GM18507 (cell line): ENCODE results near the gene UBP1.
"Not testable (repeated sequence)": the region's sequence is repeated elsewhere in the genome, so short reads cannot be mapped to it uniquely, and the experiment has no call there.

Experiments used
- DNase-seq: peaks from one replicate; pipeline ENCODE4 v3.0.0; 2011; ENCODE audit warnings: low read depth; ENCODE audit not compliant: insufficient read length; ENCODE audit errors: extremely low spot score
- FAIRE-seq: peaks from 2 replicates; lab custom pipeline; 2011; peaks lifted over from hg19 to GRCh38; lab: Jason Lieb, UNC

The UBP1 gene

DNA sequence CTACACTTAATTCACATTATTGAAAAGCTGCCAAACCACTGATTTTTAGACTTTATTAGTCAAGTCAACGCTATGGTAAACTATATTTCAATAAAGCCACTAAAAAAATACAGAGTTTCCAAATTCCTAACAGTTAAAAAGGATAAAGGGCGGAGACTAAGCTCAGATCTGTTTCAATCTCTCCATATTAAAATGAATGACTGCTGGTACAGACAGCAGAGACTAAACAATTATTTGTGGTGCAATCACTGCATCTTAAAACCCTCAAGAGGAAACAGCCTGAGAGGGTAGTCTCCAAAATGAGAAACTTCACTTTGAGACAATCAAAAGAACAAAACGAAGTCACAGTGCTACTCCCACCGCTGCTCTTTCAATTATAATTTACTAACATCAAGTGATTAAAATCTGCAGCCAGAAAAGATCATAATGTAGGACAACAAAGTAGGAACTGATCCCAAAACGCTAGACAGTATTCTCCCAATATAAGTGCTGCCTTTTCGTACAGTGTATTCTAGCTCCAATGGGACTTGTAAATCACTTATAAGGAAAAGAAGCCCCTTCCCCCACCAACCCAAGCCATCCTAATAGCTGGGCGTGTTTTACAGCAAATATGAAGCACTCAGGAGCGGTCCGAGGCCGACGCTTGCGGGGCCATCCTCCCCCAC, 1.2 kb downstream of the UBP1 start:
- no peak for DNase-seq
- FAIRE-seq = no peak

DNA sequence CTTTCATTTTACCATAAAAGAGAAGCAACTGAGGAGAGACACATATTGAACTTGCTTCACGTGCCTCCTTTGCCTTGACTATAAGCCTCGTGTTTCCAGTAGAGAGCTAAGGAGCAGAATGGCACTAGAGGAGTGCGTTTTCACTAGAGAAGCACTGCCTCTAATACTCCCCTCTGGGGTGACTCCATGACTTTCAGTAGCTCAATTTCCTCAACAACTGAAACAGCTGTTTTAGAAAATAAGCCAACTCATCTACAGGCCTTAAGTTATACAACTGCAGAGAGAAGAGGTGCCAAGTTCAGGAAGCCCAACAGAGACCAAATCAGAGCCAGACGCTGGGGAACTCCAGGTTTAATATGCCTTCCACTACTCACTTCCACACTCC, 1.9 kb downstream of the UBP1 start:
- FAIRE-seq = no peak
- no peak for DNase-seq

DNA sequence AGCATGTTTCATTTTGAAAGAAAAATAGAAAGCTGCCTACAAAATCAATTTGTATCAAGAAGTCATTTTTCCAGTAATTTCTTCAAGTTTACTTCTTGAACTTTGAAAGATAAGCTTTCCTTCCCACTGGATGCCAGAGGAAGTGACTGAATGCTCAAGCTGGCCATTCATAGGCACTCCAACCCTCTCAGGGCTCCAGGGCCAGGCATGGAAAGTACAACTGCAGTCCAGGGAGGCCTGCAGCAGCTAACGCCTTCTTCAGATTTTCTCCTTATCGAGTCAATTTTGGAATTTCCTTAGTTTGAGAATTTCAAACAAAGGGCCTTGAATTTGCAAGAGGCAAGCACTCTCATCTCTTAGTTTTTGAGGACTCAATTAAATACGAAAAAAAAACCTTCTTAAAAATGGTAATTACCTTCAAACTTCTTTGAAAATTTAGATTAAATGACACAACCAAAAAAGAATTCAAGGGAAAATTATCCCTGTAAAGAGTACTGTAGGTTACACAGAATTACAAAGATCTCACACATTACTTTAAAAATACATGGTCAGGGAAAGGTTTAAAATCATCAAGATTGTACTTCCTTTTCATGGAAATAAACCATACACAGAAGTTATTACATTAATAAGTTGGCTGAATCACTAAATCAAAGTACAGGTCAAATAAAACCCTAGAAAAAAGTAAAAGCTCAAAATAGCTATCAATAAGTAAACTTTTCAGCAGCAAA, 2.5 kb downstream of the UBP1 start:
- FAIRE-seq (no peak), DNase-seq (no peak)

DNA sequence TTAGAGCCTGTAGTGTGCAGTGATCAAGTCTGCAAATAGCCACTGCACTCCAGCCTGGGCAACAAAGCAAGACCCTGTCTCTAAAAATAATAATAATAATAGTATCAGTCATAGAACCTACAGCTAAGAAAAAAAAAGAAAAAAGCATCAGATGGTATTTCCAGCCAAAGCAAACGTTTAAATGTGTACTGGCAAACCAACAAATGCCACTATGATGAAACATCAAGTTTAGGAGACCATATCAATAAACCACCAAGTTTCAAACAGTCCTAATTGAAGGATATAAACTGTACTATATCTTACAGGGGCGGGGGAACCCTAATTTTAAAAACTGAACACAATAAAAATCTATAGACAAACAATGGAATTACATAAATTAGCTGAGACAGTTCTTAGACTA, 6.4 kb downstream of the UBP1 start:
- no peak for FAIRE-seq
- DNase-seq = no peak

DNA sequence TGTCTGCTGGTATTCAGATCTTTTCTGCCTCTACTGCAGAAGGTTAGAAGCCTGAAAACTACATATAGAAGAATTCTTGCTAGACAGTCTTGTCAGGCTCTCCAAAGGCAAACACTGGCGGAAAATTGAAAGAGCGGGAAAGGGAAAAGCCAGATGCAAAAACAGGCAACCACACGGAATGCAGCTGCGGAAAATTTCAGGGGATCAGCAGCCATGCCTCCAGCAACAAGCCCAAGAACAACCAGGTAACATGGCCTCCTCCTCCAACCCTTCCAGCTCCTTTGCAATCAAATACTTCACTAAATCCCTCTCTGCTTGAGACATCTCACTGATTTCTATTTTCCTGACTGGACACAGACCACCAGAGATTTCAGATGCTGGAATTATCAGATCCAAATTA, 9.6 kb downstream of the UBP1 start:
- FAIRE-seq (no peak), DNase-seq (no peak)

DNA sequence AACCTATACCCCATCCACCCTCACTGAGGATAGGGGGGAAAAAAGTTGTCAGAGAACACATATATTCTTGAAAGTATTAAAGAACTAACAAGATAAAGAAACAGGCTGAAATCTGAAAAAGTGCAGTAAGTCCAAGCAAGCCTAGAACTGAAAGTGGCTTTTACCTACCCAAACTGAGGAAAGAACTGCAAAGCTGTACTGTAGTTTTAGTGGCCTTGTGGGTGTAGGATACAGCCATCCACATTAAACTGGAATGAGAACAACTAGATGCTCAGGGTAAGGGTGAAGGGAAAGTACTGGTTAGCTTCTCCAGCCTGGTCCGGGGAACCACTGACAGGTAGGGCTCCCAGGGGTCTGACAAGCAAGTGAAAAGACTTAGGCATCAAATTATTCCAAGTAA, 10.1 kb downstream of the UBP1 start:
- FAIRE-seq = peak; percentile 46
- no peak for DNase-seq

DNA sequence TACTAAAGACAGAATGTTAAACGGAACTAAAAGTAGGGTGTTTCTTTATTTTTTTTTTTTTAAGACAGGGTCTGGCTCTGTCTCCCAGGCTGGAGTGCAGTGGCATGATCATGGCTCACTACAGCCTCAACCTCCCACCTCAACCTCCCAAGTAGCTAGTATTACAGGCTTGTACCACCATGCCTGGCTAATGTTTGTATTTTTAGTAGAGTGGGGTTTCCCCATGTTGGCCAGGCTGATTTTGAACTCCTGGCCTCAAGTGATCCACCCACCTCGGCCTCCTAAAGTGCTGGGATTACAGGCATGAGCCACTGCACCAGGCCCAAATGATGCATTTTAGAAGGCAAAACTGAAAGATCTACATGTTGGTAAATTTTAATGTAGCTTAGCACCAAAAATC, 10.9 kb downstream of the UBP1 start:
- FAIRE-seq = peak; percentile 21
- DNase-seq = not testable (repeated sequence)

DNA sequence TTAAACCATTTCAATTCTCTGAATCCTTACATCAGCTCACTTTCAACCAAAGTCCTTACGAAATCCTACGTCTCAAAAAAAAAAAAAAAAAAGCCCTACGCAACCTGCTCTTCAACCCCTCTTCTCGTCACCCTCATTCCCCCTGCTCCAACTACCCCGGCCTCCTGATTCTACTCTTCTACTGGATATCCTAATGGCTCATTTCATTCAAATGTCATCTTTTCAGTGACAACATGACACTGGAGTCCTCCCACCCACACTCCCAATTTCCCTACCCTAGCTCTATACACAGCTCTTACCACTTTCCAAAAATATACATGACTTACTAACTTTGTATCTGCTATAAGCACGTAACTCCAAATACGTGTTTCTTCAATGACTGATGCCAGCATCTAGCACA, 11.5 kb downstream of the UBP1 start:
- no peak for FAIRE-seq

DNA sequence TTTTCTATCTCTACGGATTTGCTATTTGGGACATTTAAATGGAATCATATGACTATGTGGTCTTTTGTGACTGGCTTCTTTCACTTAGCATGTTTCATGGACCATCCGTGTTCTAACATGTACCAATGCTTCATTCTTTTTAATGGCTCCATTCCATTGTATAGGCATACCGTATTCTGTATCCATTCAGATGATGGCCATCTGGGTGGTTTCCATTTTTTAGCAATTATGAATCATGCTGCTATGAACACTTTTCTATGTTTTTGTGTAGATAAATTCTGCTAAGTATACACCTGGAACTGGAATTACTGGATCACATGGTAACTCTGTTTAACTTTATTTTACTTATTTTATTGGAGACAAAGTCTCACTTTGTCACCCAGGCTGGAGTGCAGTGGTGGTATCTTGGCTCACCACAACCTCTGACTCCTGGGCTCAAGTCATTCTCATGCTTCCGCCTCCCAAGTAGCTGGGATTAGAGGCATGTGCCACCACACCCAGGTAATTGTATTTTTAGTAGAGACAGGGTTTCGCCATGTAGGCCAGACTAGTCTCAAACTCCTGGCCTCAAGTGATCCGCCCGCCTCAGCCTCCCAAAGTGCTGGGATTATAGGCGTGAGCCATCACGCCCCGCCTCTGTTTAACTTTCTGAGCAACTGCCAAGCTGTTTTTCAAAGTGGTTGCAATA, 13.4 kb downstream of the UBP1 start:
- no peak for FAIRE-seq
- no peak for DNase-seq

More for the DNA sequence above, 11.5 kb downstream of the UBP1 start:
- no peak for DNase-seq

DNA sequence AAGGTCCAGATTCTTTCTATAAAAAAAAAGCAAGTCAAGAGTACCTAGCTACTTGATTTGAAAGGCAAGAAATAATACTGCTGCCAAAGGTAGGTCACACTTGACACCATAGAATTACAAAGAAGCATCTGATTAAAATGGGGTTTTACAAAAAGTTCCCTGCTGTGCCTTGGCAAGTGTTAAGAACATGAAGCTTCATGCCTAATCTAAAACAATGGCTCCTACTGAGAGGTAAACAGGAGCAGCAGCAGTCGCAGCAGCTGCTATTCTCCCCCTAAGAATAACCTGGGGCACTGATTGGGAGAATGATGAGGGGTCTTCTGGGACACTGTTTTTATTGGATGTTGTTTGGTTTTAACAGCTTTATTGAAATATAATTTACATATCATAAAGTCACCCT, 14.1 kb downstream of the UBP1 start:
- FAIRE-seq = no peak
- no peak for DNase-seq

DNA sequence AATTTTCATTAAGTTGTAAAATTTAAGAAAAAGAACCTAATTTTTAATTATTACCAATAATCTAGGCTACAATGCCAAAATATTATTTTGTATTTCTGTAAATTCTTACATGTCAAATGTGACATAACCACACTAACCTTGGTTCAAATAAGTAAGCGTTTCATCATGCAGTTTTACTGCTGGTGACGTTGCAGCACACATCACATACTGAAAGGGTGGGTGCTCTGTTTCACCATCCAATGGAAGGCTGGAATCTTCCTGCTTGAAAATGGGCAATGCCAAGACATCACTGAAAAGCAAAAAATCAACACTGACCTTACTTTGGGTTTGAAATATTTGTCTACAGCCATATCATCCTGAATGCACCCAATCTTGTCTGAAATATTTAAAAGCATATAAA, 14.8 kb downstream of the UBP1 start:
- DNase-seq (no peak), FAIRE-seq (no peak)

DNA sequence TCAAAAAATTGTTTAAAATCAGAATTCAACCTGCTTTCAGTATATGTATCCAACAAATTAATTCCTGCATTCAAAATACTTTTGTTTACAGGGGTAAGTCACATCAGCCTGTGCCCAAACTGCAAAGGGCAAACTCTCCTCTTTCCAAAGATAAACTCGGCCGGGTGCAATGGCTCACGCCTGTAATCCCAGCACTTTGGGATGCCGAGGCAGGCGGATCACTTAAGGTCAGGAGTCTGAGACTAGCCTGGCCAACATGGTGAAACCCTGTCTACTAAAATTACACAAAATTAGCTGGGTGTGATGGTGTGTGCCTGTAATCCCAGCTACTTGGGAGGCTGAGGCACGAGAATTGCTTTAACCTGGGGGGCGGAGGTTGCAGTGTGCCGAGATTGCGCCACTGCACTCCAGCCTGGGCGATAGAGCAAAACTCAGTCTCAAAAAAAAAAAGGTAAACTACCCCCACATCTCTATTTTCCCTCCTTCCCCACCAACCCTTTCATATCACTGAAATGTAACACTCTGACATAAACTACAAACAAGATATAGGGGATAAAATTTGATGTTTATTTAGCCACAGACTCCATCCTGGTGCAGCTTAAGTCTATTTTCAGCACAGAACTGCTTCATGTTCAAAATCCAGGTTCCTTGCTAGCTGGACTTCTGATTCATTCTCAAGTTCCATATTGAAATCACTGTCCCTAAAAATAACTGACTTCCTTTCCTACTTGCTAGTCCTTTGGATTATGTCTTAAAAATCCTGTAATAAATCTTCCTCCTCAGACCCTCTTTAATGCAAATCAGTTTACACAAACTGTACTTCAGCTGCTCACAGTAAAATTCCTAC, 15.4 kb downstream of the UBP1 start:
- FAIRE-seq (no peak), DNase-seq (no peak)

DNA sequence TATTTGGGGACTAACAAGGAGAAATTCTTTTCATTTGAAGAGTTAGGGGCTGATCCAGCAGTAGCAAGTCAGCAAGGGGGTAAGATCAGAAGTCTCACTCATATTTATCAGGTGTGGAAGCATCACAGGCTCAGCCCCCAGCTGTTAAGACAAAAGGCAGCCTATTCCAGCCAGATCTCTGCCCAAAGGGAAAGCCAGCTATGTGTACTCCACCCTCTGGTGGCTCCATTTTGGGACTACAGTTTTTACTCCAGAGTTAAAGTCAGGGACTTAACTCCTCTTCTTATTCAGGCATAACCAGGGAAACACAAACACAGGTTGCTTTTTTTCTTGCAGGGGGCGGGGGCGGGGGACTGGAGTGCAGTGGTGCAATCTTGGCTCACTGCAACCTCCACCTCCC, 19.2 kb downstream of the UBP1 start:
- no peak for FAIRE-seq
- DNase-seq = no peak

DNA sequence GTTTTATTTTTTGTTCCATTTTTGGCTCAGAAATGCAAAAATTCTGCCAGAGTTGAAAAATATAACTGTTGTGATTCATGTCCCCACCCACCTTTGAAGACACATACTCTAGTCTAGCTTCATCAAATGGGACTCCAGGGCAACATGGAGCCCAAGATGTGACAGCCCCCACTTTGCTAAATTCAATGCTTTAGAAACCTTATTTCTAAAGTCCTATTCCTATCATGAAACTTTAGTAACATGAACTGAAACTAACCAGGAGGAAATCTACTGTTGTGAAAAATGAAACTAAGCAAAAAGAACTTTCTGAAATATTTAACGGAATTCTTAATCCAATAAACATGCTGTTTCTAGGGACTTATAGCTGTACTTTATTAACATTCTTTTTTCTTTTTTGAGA, 20.3 kb downstream of the UBP1 start:
- DNase-seq = no peak
- FAIRE-seq = peak; percentile 72

DNA sequence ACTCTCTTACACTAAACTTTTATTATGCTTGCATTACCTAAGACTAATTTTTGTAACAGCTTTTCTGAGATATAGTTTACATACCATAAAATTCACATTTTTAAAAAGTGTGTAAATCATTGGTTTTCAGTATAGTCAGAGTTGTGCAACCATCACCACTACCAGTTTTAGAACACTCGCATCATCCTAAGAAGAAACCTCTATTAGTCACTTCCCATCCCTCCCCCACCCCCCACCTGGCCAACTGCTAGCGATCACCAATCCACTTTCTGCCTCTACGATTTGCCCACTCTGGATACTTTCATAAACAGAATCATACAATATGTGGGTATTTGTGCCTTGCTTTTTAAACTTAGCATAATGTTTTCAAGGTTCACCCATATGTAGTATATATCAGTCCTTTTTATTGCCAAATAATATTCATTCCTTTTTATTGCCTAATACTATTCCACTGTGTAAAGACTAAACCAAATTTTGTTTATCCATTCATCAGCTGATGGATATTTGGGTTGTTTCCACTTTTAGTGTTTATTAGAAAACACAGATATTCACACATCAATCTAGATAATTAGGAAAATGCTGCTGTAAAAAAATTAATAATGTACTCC, 23.0 kb downstream of the UBP1 start:
- FAIRE-seq = peak; percentile 15
- DNase-seq = no peak

DNA sequence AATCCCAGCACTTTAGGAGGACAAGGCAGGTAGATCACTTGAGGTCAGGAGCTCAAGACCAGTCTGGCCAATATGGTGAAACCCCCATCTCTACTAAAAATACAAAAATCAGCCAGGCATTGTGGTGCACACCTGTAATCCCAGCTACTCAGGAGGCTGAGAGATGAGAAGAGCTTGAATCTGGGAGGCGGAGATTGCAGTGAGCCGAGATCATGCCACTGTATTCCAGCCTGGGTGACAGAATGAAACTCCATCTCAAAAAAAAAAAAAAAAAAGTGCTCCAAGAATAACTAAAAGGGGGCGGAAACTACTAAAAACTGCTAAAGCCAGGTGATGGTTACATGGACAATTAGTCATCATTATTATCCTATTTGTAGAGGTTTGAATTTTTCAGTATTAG, 29.4 kb downstream of the UBP1 start:
- not testable (repeated sequence) for DNase-seq, FAIRE-seq

DNA sequence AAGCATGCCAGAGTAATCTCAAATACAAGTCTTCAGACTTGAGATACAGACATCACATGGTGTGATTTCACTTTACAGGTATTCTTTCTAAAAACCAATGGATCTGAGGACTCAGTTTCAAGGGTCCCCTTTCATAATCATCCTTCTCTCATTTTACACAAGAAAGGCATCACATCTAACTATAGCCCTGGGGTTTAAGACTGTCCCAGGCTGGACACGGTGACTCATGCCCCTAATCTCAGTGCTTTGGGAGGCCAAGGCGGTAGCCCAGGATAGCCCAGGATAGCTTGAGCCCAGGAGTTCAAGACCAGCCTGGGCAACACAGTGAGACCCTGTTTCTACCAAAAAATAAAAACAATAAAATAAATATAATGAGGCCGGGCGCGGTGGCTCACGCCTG, 36.4 kb downstream of the UBP1 start:
- FAIRE-seq (no peak), DNase-seq (no peak)

DNA sequence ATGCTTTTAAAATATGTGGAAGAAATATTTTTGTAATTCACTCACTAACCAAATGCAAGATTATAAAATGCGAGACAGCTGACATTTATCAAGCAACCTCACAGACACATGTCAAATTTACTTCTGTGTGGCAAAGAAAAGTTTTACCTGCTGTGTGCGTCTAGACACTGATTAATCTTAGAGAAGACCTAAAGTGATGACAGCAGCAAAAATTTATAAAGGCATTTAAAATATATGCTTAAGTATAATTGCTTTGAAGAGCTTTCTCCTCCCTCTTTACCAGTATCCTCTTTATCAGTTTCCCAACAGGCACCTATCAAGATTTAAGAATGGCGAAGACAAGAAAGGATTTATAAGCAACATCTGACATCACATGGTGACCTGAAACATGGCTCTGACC, 37.3 kb downstream of the UBP1 start:
- DNase-seq = no peak
- FAIRE-seq = no peak

DNA sequence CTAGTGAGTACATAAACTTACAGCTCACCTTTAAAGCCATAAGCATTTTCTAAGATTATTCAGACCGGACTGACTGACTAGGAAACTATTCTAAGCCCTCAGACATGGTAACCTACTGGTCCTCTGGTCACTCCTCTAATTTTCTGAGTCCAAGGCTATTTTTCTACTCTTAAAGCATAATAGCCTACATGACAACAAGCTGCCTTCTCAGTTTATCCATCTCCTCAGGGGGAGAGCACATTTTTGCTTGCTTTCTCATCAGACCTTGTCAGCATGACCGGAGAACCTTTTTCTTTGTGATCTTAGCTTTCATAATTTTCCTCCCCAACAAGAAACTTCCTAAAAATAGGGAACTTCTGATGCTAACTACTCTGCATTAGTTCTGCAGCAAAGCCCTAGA, 38.4 kb downstream of the UBP1 start:
- FAIRE-seq (no peak), DNase-seq (no peak)

DNA sequence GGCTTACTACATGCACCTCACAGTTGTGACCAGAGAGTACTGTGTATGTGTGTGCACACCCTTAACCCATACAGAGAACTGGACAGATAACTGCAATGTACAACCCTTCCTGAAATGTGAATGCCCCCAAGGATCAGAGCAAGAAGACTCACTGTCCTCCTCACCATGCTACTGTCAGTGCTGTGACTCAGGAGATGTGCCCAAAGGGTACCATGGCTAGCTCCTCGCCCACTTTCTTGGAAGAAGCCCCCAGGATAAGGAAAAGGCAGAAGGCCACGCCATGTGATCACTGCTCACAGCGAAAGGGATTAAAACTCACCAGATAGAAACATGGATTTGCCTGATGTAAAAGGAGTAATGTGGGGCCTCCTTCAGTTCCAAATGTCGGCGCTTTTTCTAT, 41.8 kb downstream of the UBP1 start:
- FAIRE-seq (no peak), DNase-seq (no peak)
